HepG2 (cell line): ENCODE results near the gene PODN. TPM values are rescaled to one million over a fixed set of nuclear protein-coding genes. Genes with fewer than 3 reads are reported as not detected.

Experiments used
- DRAP1 ChIP-seq: IDR thresholded peaks from 2 replicates; pipeline ENCODE4 v1.6.1; 2016; ENCODE audit warnings: missing genetic modification reagents, missing compliant biosample characterization
- HNF4G ChIP-seq, 2 experiments: sonication (generic) in 1 of 2; formaldehyde crosslinking in 1 of 2; IDR thresholded peaks; 2 replicates each; pipeline versions ENCODE4 v1.4.0 to v1.6.1; 2011 to 2020; ENCODE audit warnings: borderline replicate concordance in 2 of 2, low read depth in 2 of 2, mild to moderate bottlenecking in 2 of 2, low read length in 1 of 2, missing genetic modification reagents in 1 of 2, moderate library complexity in 1 of 2
- KMT2A ChIP-seq: sonication (generic); formaldehyde crosslinking; IDR thresholded peaks from 2 replicates; pipeline ENCODE4 v1.4.0; 2020; ENCODE audit warnings: missing genetic modification reagents
- KMT2B ChIP-seq: IDR thresholded peaks from 2 replicates; pipeline ENCODE4 v1.6.1; 2016; ENCODE audit warnings: missing genetic modification reagents, missing compliant biosample characterization
- RNF219 ChIP-seq: sonication (generic); formaldehyde crosslinking; IDR thresholded peaks from 2 replicates; pipeline ENCODE4 v1.5.0; 2020; ENCODE audit warnings: mild to moderate bottlenecking, missing genetic modification reagents
- SIX1 ChIP-seq: sonication (generic); formaldehyde crosslinking; IDR thresholded peaks from 2 replicates; pipeline ENCODE4 v1.4.0; 2020; ENCODE audit warnings: missing genetic modification reagents, borderline replicate concordance
- TAF1 ChIP-seq: sonication (generic); formaldehyde crosslinking; IDR thresholded peaks from 2 replicates; pipeline ENCODE4 v1.4.0; 2020; ENCODE audit warnings: missing genetic modification reagents
- TEAD2 ChIP-seq: sonication (generic); formaldehyde crosslinking; IDR thresholded peaks from 2 replicates; pipeline ENCODE4 v1.9.0; 2021; ENCODE audit warnings: missing genetic modification reagents
- ZNF124 ChIP-seq: sonication (generic); formaldehyde crosslinking; IDR thresholded peaks from 2 replicates; pipeline ENCODE4 v1.4.0; 2020; ENCODE audit warnings: missing genetic modification reagents
- ZNF3 ChIP-seq: IDR thresholded peaks from 2 replicates; pipeline ENCODE4 v1.7.0; 2017; ENCODE audit warnings: inconsistent platforms
- ZNF503 ChIP-seq: sonication (generic); formaldehyde crosslinking; IDR thresholded peaks from 2 replicates; pipeline ENCODE4 v1.4.0; 2020; ENCODE audit warnings: missing genetic modification reagents
- ZNF598 ChIP-seq: sonication (generic); formaldehyde crosslinking; IDR thresholded peaks from 2 replicates; pipeline ENCODE4 v1.5.1; 2020; ENCODE audit warnings: mild to moderate bottlenecking, missing genetic modification reagents, borderline replicate concordance
- polyA plus RNA-seq, 8 experiments: library from polyadenylated mRNA; depleted of rRNA in 3 of 8; stranded (reverse) in 7 of 8; unstranded in 1 of 8; fragments of >200 nt; fragmentation: Illumina TruSeq in 4 of 8; extraction: Trizol in 4 of 8; gene quantifications; 2 replicates each; pipeline versions ENCODE4 v1.2.1 to v1.2.3, GENCODE V29; 2011 to 2016; ENCODE audit warnings: low read depth in 4 of 8, missing spikeins in 1 of 8, mixed read lengths in 1 of 8; ENCODE audit not compliant: insufficient read depth in 1 of 8
- total RNA-seq, 5 experiments: library from RNA; depleted of rRNA; stranded (reverse); fragments of >200 nt; fragmentation: Illumina TruSeq; extraction: Trizol; gene quantifications; 2 replicates each; pipeline ENCODE4 v1.2.3, GENCODE V29; 2016; ENCODE audit warnings: low read depth in 1 of 5
- TF ChIP-seq, protein P1 (sequence below): sonication (generic); formaldehyde crosslinking; IDR thresholded peaks from 2 replicates; pipeline ENCODE4 v1.4.0; 2020; ENCODE audit warnings: missing genetic modification reagents, borderline replicate concordance
- TF ChIP-seq, protein P2 (sequence below): sonication (generic); formaldehyde crosslinking; IDR thresholded peaks from 2 replicates; pipeline ENCODE4 v1.4.0; 2020; ENCODE audit warnings: mild to moderate bottlenecking, missing genetic modification reagents

The PODN gene
- total and polyA plus RNA-seq, 2 of the 13 experiments (the other 11 are each of a cell fraction or from before 2014, with no cell fraction given) = 0.13 TPM; not detected in 1

DNA sequence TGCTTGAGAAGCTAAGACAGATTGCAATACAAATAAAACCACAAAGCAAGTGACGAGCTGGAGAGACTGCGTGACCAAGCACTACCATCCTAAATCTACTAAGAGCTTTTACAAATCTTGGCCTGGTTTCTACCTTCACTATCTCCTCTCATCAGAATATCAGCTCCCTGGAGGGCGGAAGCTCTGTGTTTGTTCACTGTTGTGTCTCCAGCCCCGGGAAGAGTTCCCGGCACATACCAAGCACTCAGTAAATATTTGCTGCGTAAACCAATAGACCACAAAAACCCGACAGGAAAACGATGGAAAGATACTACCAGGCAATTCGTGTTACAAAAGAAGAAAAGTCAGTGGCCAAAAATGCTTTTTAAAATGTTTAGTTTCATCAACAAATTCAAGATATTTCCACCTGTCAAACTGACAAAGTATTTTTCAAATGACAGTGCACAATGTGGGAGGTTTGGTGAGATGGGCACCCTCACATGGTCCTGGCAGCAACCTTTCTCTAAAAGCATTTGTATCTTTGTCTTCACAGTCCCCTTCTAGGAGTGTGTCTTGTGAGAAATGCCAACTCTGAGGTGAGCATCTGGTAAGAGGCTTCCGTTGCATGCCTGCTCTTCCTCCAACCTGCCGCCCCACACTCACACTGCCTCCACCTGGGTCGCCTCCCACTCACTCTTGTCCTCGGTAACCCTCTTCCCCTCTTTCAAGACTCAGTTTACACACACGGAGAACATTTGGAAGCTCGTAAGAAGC, 45.7 kb downstream of the PODN start (continued):
- TF ChIP-seq, protein P1, sequence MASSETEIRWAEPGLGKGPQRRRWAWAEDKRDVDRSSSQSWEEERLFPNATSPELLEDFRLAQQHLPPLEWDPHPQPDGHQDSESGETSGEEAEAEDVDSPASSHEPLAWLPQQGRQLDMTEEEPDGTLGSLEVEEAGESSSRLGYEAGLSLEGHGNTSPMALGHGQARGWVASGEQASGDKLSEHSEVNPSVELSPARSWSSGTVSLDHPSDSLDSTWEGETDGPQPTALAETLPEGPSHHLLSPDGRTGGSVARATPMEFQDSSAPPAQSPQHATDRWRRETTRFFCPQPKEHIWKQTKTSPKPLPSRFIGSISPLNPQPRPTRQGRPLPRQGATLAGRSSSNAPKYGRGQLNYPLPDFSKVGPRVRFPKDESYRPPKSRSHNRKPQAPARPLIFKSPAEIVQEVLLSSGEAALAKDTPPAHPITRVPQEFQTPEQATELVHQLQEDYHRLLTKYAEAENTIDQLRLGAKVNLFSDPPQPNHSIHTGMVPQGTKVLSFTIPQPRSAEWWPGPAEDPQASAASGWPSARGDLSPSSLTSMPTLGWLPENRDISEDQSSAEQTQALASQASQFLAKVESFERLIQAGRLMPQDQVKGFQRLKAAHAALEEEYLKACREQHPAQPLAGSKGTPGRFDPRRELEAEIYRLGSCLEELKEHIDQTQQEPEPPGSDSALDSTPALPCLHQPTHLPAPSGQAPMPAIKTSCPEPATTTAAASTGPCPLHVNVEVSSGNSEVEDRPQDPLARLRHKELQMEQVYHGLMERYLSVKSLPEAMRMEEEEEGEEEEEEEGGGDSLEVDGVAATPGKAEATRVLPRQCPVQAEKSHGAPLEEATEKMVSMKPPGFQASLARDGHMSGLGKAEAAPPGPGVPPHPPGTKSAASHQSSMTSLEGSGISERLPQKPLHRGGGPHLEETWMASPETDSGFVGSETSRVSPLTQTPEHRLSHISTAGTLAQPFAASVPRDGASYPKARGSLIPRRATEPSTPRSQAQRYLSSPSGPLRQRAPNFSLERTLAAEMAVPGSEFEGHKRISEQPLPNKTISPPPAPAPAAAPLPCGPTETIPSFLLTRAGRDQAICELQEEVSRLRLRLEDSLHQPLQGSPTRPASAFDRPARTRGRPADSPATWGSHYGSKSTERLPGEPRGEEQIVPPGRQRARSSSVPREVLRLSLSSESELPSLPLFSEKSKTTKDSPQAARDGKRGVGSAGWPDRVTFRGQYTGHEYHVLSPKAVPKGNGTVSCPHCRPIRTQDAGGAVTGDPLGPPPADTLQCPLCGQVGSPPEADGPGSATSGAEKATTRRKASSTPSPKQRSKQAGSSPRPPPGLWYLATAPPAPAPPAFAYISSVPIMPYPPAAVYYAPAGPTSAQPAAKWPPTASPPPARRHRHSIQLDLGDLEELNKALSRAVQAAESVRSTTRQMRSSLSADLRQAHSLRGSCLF = no peak
- no peak for TF ChIP-seq KMT2A (CRISPR knock-in tag)
- no peak for TF ChIP-seq TEAD2 (CRISPR knock-in tag)
- no peak for TF ChIP-seq ZNF598 (CRISPR knock-in tag)
- peak; percentile 45; the same call in 1 of the 2 replicates for TF ChIP-seq HNF4G (IDR thresholded peaks at IDR 0.05; ENCODE audit: borderline replicate concordance, low read depth, low read length)
- TF ChIP-seq HNF4G (CRISPR knock-in tag; IDR thresholded peaks at IDR 0.05; ENCODE audit: borderline replicate concordance, low read depth) = peak; percentile 70; the same call in 1 of the 2 replicates
- TF ChIP-seq TAF1 (CRISPR knock-in tag) = peak; percentile 18; the same call in 1 of the 2 replicates
- TF ChIP-seq, protein P2, sequence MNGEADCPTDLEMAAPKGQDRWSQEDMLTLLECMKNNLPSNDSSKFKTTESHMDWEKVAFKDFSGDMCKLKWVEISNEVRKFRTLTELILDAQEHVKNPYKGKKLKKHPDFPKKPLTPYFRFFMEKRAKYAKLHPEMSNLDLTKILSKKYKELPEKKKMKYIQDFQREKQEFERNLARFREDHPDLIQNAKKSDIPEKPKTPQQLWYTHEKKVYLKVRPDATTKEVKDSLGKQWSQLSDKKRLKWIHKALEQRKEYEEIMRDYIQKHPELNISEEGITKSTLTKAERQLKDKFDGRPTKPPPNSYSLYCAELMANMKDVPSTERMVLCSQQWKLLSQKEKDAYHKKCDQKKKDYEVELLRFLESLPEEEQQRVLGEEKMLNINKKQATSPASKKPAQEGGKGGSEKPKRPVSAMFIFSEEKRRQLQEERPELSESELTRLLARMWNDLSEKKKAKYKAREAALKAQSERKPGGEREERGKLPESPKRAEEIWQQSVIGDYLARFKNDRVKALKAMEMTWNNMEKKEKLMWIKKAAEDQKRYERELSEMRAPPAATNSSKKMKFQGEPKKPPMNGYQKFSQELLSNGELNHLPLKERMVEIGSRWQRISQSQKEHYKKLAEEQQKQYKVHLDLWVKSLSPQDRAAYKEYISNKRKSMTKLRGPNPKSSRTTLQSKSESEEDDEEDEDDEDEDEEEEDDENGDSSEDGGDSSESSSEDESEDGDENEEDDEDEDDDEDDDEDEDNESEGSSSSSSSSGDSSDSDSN (CRISPR knock-in tag) = no peak
- TF ChIP-seq RNF219 (CRISPR knock-in tag) = no peak
- 0 out of 2 replicates have a peak, but pooled peaks have one; percentile 21 for TF ChIP-seq KMT2B (CRISPR knock-in tag)
- peak; percentile 23; the same call in 1 of the 2 replicates for TF ChIP-seq DRAP1
- TF ChIP-seq ZNF3 (CRISPR knock-in tag) = 0 out of 2 replicates have a peak, but pooled peaks have one; percentile 37
- TF ChIP-seq ZNF503 (CRISPR knock-in tag) = peak; percentile 99
- TF ChIP-seq SIX1 (CRISPR knock-in tag) = peak; percentile 83; the same call in 1 of the 2 replicates
- peak; percentile 54; the same call in 1 of the 2 replicates for TF ChIP-seq ZNF124
